NCI-H146 (cell line): ENCODE measurements around the gene ADCK2.

ENCODE experiments used
- DNase-seq: peaks from one replicate; lab custom pipeline; 2025; lab: John Stamatoyannopoulos, UW

Gene ADCK2

DNA sequence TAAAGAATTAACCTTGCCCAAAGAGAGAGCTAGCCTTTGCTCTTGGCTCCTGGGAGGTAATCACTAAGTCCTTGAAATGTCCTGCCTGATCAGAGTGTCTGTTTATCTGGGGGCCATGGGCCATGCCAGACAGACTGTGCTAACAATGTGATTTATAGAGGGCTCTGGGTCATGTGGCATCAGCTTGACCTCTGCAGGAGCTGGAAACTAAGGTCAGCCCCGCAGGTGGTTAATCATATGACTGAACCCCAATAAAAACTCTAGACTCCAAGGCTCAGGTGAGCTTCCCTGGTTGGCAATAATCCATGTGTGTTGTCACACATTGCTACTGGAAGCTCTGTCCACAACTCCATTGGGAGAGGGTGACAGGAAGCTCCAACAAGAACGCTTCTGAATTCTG is 71.3 kb downstream of the ADCK2 start:
- DNase-seq, result no peak
